GM18498 (cell line): ENCODE data around the gene HOXC5.

Source experiments
- ATAC-seq: cut with Tn5 transposase; IDR thresholded peaks from one replicate; pipeline ENCODE4 v1.9.1; 2021; ENCODE audit warnings: mild to moderate bottlenecking, moderate library complexity; ENCODE audit not compliant: unreplicated experiment

Gene HOXC5

DNA sequence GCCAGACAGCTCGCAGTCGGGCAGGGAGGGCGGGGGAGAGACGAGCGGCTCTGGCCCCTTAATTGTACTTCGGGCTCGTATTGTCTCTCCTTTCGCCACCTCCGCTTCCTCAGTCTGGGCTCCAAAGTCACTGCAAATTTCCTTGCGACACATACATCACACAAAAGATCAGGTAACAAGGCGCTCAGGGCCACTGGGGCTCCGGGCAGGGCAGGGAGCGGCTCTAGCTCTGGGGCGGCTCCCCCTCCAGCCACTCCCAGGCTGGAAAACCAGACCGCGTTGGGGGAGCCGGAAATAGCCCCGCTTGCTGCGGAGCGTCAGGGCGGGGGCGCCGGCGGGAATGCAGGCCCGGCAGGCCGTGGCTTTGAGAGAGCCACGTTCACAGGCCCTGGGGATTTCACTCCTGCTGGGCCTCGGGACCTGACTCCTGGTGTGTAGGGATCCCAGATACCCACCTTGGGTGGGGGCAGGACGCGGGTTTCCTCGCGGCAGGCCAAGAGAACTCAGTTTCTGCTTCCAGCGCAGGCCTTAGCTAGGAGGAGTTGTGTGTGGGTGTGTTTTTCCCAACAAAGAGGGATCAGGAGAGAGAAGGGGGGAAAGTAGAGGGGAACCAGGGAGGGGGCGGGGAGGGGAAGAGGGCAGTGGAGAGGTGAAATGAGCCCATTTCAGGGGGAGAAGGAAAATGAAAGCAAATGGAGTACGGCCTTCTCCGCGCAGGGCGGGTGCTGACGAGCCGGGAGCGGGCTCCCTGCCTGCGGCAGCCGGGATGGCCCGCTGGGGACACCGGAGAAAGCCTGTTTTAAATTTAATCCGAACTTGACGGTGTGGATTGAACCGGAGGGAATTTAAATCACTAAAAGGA, 37.2 kb upstream of the HOXC5 start:
- no peak for ATAC-seq

DNA sequence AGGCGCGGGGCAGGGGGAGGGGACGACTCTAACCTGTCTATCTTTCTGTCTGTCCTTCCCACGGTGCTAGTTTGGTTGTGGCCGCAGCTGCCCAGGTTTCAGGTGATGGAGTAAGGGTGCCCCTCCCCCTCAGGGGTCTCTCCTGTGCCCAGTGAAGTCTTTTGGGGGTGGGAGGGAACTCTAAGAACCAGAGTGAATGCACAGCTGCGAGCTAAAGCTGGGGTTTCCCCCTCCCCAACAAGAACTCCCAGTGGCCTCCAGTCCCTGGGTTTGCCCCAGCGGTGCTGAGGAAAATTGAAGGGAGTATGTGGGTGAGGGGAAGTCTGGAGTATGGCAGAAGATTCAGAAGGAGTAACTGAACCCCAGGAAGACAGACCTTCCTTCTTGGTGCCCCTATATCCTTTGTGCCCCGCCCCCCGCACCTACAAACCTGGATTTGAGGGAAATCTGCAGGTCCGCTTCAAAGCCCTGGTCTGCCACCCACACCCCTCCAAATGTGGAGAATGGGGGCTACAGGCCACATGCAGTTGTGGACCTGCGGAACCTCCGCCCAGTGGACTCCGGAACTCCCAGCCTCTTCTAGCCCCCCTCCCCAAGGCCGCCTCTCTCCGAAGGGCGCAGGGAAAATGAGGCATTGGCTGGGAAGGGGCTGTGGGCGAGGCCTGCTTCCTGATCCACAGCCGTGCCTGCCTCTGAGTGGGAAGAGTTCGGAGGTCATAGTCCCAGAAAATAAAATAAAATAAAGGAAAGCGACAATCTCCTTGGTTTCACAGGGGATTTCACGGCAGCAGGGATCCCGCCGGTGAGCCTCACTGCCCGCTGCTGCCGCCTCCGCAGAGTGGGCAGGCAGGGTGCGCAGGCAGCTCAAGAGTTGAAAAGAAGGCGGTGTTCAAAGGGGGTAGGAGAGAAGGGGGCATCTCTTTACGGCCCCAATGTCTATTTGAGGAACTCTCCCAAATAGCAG, 36.3 kb upstream of the HOXC5 start:
- ATAC-seq, result no peak

- ATAC-seq, result no peak
These were observed 35.4 kb upstream of the HOXC5 start for GRCh38 chr12:53997204-53998109.

- no peak for ATAC-seq
These were observed 34.5 kb upstream of the HOXC5 start for GRCh38 chr12:53998110-53998899.

GRCh38 chr12:53998900-53999236, 34.0 kb upstream of the HOXC5 start:
- no peak for ATAC-seq

DNA sequence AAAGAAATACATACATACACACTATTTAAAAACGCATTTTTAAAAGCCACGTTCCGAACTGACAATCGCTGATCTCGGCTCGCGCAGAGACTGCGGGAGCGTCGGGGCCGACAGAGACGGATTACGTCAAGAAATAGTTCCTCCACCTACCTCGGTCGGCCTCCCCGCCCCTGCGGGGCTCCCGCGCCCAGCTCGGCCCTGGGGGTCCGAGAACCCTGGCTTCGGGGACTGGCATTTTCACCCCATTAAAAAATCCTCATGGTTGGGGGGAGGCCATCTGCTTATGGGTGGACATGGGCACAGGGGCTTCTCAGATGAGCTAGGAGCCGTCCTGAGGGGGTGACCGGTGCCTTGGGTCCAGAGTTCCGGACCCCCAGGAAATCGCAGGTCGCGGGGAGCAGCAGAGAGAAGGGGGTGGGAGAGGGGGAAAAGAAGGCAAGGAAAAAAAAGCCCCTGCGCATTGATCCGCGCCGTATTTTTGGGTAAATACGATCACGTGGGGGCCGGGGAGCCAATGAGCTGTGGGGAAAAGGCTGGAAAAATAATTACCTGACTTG, 33.2 kb upstream of the HOXC5 start:
- no peak for ATAC-seq

- no peak for ATAC-seq
These were observed 32.4 kb upstream of the HOXC5 start, which contains the start of gene HOXC9 for GRCh38 chr12:54000116-54001114. Gene HOXC9 (plus strand): TSS chr12:54000161. CDS start chr12:54000189, 28 bp downstream.

- ATAC-seq, result no peak
These were observed 31.3 kb upstream of the HOXC5 start for GRCh38 chr12:54001283-54002187.

DNA sequence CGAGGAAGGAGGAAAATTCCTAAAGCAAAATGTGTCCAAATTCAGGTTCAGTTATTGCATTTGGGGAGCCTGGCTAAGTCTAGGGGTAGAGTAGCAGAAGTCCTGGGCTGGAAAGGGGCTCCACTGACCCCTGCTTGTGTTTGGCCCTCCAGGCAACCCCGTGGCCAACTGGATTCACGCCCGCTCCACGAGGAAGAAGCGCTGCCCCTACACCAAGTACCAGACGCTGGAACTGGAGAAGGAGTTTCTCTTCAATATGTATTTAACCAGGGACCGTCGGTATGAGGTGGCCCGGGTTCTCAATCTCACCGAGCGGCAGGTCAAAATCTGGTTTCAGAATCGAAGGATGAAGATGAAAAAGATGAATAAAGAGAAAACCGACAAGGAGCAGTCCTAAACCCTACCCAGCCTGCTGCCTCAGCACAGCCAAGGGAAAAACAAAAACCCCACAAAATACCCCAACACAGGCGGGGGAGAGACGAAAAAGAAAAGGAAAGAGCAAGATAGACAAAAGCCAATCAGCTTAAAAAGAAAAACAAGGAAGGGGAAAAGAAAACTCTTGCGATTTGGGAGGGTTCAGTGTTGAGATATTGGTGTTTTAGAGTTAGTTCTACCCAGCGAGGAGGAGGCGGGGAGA, 30.5 kb upstream of the HOXC5 start:
- ATAC-seq, result no peak

DNA sequence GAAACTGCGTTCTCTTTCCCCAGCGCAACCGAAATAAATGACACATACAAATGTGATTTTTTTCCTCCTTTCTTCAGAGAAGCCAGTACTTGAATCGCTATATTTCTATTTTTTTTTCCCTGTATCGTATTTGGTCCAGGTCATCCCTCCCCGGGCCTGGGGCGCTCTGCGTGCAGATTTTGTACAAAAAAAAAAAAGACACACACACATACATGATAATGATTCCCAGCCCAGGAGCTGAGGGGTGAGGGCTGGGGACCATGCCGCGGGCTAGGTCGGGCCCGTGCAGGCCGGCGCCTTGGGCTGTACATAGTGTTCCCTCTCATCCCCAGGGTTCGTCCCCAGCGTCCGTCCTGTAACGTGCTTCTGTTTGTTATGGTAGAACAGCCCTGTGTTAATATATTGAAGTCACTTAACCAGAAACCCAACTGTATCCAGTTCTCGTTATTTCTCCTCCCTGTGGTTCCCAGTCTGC, 29.9 kb upstream of the HOXC5 start:
- ATAC-seq, result no peak

DNA sequence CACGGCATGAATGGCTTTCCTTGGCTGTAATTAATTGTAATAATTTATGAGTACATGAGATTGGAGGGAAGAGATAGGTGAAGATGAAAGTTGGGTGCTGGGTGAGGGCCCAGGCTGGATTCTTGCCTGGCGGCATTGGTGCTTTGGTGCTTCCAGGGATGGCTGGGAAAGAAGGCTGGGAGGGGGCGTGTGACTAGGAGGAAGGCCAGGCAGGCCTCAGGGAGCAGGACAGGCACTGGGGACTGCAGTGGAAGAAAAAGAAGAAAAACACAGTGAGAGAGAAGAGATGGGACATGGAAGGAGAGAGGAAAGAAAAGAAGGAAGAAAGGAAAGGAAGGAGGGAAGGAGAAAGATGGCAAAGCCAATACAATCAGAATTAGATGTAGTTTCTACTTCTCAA, 29.2 kb upstream of the HOXC5 start:
- no peak for ATAC-seq

DNA sequence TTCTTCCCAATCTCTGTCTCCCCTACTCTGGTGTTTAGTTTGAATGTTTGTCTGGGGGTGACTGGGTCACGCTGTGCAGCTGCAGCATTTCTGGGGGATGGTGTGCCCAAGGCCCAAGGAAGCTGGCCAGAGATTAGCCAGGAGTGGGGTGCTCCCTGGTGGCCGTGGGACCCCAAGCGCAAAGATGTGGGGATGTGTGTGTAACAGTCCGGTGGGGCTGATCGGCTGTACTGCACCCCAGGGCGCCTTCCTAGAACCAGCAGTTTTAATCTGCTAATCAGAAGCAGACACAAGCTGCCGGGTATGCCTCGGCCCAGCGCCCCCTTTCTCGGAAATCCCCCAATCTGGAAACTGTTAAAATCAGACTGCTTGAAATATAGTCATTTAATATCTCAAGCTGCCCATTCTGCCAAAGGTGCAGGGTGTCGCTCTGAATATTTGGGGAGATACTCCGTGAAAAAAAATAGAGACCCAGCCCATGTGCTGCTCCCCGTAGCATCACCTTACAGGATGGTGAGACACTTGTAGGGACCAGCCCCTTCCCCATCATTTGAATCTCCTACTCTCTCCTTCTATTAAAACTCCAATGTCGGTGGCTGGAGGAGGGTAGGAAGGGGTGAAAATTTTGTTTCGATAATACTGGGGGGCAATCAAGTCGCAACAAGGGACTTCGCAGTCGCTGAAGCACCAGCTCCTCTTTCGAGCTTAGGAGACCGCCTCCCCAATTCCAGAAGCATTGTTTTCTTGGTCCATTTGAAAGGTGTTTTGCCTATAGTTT, 28.6 kb upstream of the HOXC5 start:
- ATAC-seq, result no peak

GRCh38 chr12:54004841-54005530, 27.9 kb upstream of the HOXC5 start:
- no peak for ATAC-seq

DNA sequence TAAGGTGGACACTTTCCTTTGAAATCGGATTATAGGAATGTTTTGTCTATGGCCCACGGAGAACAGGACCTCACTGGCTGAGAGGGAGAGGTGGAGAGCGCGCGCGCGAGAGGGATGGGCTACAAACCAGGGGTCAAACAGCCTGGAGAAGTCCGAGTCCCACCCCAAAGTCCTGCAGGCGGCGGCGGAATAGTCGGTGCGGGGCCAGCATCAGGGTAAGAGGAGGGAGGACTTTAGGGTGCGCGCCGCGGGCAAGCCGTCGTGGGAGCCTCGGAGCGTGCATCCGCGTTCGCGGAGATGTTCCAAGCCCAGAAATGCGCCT, 27.4 kb upstream of the HOXC5 start:
- ATAC-seq, result no peak

- ATAC-seq, result peak; percentile 65
These were observed 26.8 kb upstream of the HOXC5 start for GRCh38 chr12:54005853-54006558.
